Brain pericyte (primary cell): ENCODE measurements around the gene PRSS12.
"Not testable (repeated sequence)": the region's sequence is repeated elsewhere in the genome, so short reads cannot be mapped to it uniquely, and the experiment has no call there.

Experiments used
- DNase-seq: peaks from one replicate; pipeline ENCODE4 v3.0.0-alpha.2; 2012; ENCODE audit warnings: low read depth, low spot score

Gene PRSS12

GRCh38 chr4:118352843-118353533, at the start of gene PRSS12:
TSS of gene PRSS12 (minus strand) at chr4:118353003. CDS start at chr4:118352720, 283 bp downstream.
- DNase-seq, result no peak

- no peak for DNase-seq
Observed at GRCh38 chr4:118400356-118400755, 47.6 kb upstream of the PRSS12 start.

- not testable (repeated sequence) for DNase-seq
Observed at GRCh38 chr4:118399883-118400282, 47.1 kb upstream of the PRSS12 start.

- no peak for DNase-seq
Observed at GRCh38 chr4:118398226-118399090, 45.7 kb upstream of the PRSS12 start.

- DNase-seq, result no peak
Observed at GRCh38 chr4:118397623-118397979, 44.8 kb upstream of the PRSS12 start.

GRCh38 chr4:118396881-118397622, 44.2 kb upstream of the PRSS12 start:
- DNase-seq, result no peak

GRCh38 chr4:118395057-118395644, 42.3 kb upstream of the PRSS12 start:
- no peak for DNase-seq

GRCh38 chr4:118392509-118392908, 39.7 kb upstream of the PRSS12 start:
- not testable (repeated sequence) for DNase-seq

GRCh38 chr4:118390121-118390520, 37.3 kb upstream of the PRSS12 start:
- no peak for DNase-seq

GRCh38 chr4:118389721-118390120, 36.9 kb upstream of the PRSS12 start:
- no peak for DNase-seq

- no peak for DNase-seq
Observed at GRCh38 chr4:118388606-118389005, 35.8 kb upstream of the PRSS12 start.

GRCh38 chr4:118381902-118382301, 29.1 kb upstream of the PRSS12 start:
- no peak for DNase-seq

GRCh38 chr4:118373614-118374255, 20.9 kb upstream of the PRSS12 start:
- no peak for DNase-seq

GRCh38 chr4:118372251-118372650, 19.4 kb upstream of the PRSS12 start:
- no peak for DNase-seq

GRCh38 chr4:118369231-118369630, 16.4 kb upstream of the PRSS12 start:
- DNase-seq, result no peak

- no peak for DNase-seq
Observed at GRCh38 chr4:118367872-118368271, 15.1 kb upstream of the PRSS12 start.

GRCh38 chr4:118367361-118367760, 14.6 kb upstream of the PRSS12 start:
- no peak for DNase-seq

- DNase-seq, result no peak
Observed at GRCh38 chr4:118363166-118363565, 10.4 kb upstream of the PRSS12 start.

- DNase-seq, result no peak
Observed at GRCh38 chr4:118361192-118361591, 8.4 kb upstream of the PRSS12 start.

- DNase-seq, result no peak
Observed at GRCh38 chr4:118360106-118360505, 7.3 kb upstream of the PRSS12 start.

GRCh38 chr4:118357601-118358000, 4.8 kb upstream of the PRSS12 start:
- no peak for DNase-seq
